ENCODE measurements around the gene SH3BGRL2. TPM values are rescaled to one million over a fixed set of nuclear protein-coding genes. Genes with fewer than 3 reads are reported as not detected.
"Not testable (repeated sequence)": the region's sequence is repeated elsewhere in the genome, so short reads cannot be mapped to it uniquely, and the experiment has no call there.

The SH3BGRL2 gene
- total and polyA plus RNA-seq, 5 donors = 5.9 to 8.7 (median 8.4) TPM

DNA sequence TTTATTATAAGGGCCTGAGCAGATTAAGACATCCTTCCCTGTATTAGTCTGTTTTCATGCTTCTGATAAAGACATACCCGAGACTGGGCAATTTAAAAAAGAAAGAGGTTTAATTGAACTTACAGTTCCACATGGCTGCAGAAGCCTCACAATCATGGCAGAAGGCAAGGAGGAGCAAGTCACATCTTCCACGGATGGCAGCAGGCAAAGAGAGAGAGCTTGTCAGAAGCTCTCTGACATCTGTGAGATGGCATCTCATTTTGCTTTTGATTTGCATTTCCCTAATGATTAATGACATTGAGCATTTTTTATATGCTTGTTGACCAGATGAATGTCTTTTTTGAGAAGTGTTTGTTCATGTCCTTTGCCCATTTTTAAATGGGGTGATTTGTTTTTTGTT, 114.2 kb downstream of the SH3BGRL2 start:
- H3K9me3 ChIP-seq (ENCODE audit: control insufficient read depth, low read length); ATAC-seq; H3K4me3 ChIP-seq (ENCODE audit: low read length); H3K27ac ChIP-seq (ENCODE audit: low read length); H3K4me1 ChIP-seq (ENCODE audit: control insufficient read depth, insufficient read depth, low read length); intact Hi-C loops (cut with DNase I); DNase-seq; H3K27me3 ChIP-seq (ENCODE audit: control insufficient read depth, insufficient read depth): not testable (repeated sequence)
- 87% methylated on average over 2 of the region's 2 CpGs for WGBS

DNA sequence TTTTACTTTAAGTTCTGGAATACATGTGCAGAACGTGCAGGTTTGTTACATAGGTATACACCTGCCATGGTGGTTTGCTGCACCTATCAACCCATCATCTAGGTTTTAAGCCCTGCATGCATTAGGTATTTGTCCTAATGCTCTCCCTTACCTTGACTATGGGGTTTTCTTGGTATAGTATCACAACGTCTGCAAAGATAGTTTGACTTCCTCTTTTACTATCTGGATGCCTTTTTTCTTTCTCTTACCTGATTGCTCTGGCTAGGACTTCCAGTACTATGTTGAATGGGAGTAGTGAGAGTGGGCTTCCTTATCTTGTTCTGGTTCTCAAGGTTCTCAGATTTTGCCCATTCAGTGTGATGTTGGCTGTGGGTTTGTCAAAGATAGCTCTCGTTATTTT, 115.2 kb downstream of the SH3BGRL2 start:
- WGBS = 76% methylated on average over 3 of the region's 3 CpGs
- H3K27ac ChIP-seq (ENCODE audit: low read length); DNase-seq; H3K9me3 ChIP-seq (ENCODE audit: control insufficient read depth, low read length); H3K4me3 ChIP-seq (ENCODE audit: low read length); H3K4me1 ChIP-seq (ENCODE audit: control insufficient read depth, insufficient read depth, low read length); intact Hi-C loops (cut with DNase I); H3K27me3 ChIP-seq (ENCODE audit: control insufficient read depth, insufficient read depth); ATAC-seq: not testable (repeated sequence)

DNA sequence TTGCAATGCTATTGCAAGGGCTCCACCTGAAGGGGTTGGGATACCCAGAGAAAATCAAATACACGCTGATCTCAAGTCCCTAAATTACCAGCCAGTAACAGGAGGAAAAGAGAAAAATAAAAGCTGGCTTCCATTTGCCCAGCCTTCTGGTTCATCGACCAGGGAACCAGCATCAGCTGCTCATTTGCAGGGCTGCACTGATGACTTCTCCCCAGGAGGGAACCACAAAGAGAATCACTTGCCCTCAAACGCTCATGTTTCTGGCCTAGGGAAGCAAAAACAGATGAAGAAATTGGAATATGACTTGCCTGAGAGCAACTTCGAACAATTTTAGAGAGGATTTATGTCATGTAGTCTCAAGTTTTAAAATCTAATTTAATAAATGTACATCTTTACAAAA, 119.7 kb downstream of the SH3BGRL2 start:
- H3K4me3 ChIP-seq (ENCODE audit: low read length) = no peak overlapping the region
- no peaks in the 10 kb centered on the region for H3K9me3 ChIP-seq (ENCODE audit: control insufficient read depth, low read length)
- WGBS = 63% methylated on average over 4 of the region's 4 CpGs
- no peaks in the 10 kb centered on the region for H3K27me3 ChIP-seq (ENCODE audit: control insufficient read depth, insufficient read depth)
- no peaks in the 10 kb centered on the region for H3K4me1 ChIP-seq (ENCODE audit: control insufficient read depth, insufficient read depth, low read length)
- DNase-seq (no peak), ATAC-seq (no peak)
- intact Hi-C loops (cut with DNase I) = no loop called here
- no peak overlapping the region for H3K27ac ChIP-seq (ENCODE audit: low read length)

Other genes starting within 250 kb of the SH3BGRL2 start
- 1 to 10 TPM; 2.8 to 4.1 (median 3.7) TPM for gene LCA5, start 93.9 kb upstream of the SH3BGRL2 start, total RNA-seq
- gene LCA5, start 93.9 kb upstream of the SH3BGRL2 start, polyA plus RNA-seq = 1.6 TPM

Measured in right cardiac atrium (tissue), 5 donors.